ENCODE data around the gene CASQ2. TPM values are rescaled to one million over a fixed set of nuclear protein-coding genes. Genes with fewer than 3 reads are reported as not detected.

Gene CASQ2
- total and polyA plus RNA-seq, 2 of the 4 experiments (the other 2 are of a cell fraction) = not detected

GRCh38 chr1:115670476-115671175 lies 97.9 kb downstream of the CASQ2 start:
- H4K20me1 ChIP-seq (ENCODE audit: insufficient read depth, low read length) = peaks cover 6% of the 10 kb centered on the region; the same call in 1 of the 2 replicates
- peaks cover 13% of the 10 kb centered on the region; the same call in 1 of the 2 replicates for H3K9me1 ChIP-seq (ENCODE audit: insufficient read depth, low read length)
- no peaks in the 10 kb centered on the region for H3K27me3 ChIP-seq (ENCODE audit: control insufficient read depth, insufficient read depth, low read length)
- no peak overlapping the region for H3K4me3 ChIP-seq (ENCODE audit: insufficient read depth, low read depth, low read length)
- H3K9me3 ChIP-seq (ENCODE audit: control insufficient read depth, insufficient read depth, low read length) = peaks cover 5% of the 10 kb centered on the region; the same call in 1 of the 2 replicates
- no peak overlapping the region for H2BK15ac ChIP-seq (ENCODE audit: low read depth, low read length)
- H3K4ac ChIP-seq (ENCODE audit: low read depth, low read length) = peak overlapping the region; percentile 15
- no peak overlapping the region for H2BK120ac ChIP-seq (ENCODE audit: low read depth, low read length)
- H4K5ac ChIP-seq (ENCODE audit: low read depth, low read length) = no peak overlapping the region
- in situ Hi-C loops (cut with MboI; ENCODE audit: low sequenced_read_pairs) (no loop called here), dilution Hi-C loops (cut with HindIII; ENCODE audit: low sequenced_read_pairs, unreplicated experiment) (no loop called here), intact Hi-C loops (cut with micrococcal nuclease) (no loop called here)
- H2AK9ac ChIP-seq (replicated peaks; ENCODE audit: low read depth, low read length, poor library complexity) = peak overlapping the region; percentile 74
- H3K18ac ChIP-seq (ENCODE audit: low read depth, low read length) = no peak overlapping the region
- BruUV-seq (replicated peaks) = no TSS peak
- H3K23ac ChIP-seq (ENCODE audit: low read depth, low read length) = no peak overlapping the region
- no peak overlapping the region for H3K4me2 ChIP-seq (ENCODE audit: low read depth, low read length)
- peaks cover 19% of the 10 kb centered on the region for H3K4me1 ChIP-seq (ENCODE audit: control insufficient read depth, insufficient read depth, low read length)
- H3K36me3 ChIP-seq (ENCODE audit: control insufficient read depth, insufficient read depth, low read length) = peaks cover 7% of the 10 kb centered on the region; the same call in 1 of the 2 replicates
- no peak overlapping the region; the same call in 1 of the 2 replicates for H4K91ac ChIP-seq (ENCODE audit: insufficient read depth, low read depth, low read length)
- no peak overlapping the region for H3K9ac ChIP-seq (ENCODE audit: low read depth, low read length)
- H4K8ac ChIP-seq (ENCODE audit: low read depth in 2 of 2, low read length in 2 of 2) = no peak overlapping the region
- ChIA-PET CTCF (interaction anchor here (1.0 to 2.9 kb wide), 3 partner anchors 8 to 44 kb away, joined by 3 to 14 read pairs (median 3); no protein-coding TSS in a partner anchor), POLR2A (ENCODE audit: unreplicated experiment) (no interaction called here)
- peaks cover 7 to 36% of the 10 kb centered on the region in 2 experiments; a peak in 3 of 4 replicates for H3K79me1 ChIP-seq (ENCODE audit: low read depth in 1 of 2, low read length in 2 of 2)
- 76% methylated on average over 4 of the region's 14 CpGs; no CpG with 5 or more reads in 1 of the 2 experiments for WGBS, 2 experiments (ENCODE audit: extremely low coverage in 2 of 2, insufficient read length in 1 of 2)
- DNase-seq = peak; percentile 45
- no peak overlapping the region for H2BK5ac ChIP-seq (ENCODE audit: low read depth, low read length, poor library complexity, severe bottlenecking)
- peak overlapping the region; percentile 38; the same call in 1 of the 2 replicates for H2BK20ac ChIP-seq (ENCODE audit: low read depth, low read length)
- ATAC-seq (ENCODE audit: low read depth) = peak; percentile 3; the same call in 1 of the 2 replicates
- H3K14ac ChIP-seq (replicated peaks; ENCODE audit: low read depth, low read length) = no peak overlapping the region
- no peak overlapping the region for H3K56ac ChIP-seq (ENCODE audit: extremely low read depth, insufficient read depth, low read length)
- no peak overlapping the region for H3K27ac ChIP-seq (ENCODE audit: insufficient read depth, low read length)
- H2AFZ ChIP-seq (replicated peaks; ENCODE audit: low read length, poor library complexity) = peak overlapping the region; percentile 44
- H2AK5ac ChIP-seq (ENCODE audit: low read depth, low read length) = 0 out of 2 replicates have a peak overlapping the region, but pooled peaks have one; percentile 11
- TF ChIP-seq MXI1 (IDR thresholded peaks at IDR 0.05; ENCODE audit: borderline replicate concordance, low read depth, low read length) (no peak), RAD21 (IDR thresholded peaks at IDR 0.05; ENCODE audit: low read length) (no peak), FOS (IDR thresholded peaks at IDR 0.05; ENCODE audit: low read depth, low read length) (no peak), MAFK (IDR thresholded peaks at IDR 0.05; ENCODE audit: low read depth, low read length) (no peak), CEBPB (IDR thresholded peaks at IDR 0.05; ENCODE audit: low read depth, low read length) (no peak), MAZ (IDR thresholded peaks at IDR 0.05; ENCODE audit: borderline replicate concordance, low read depth, low read length) (no peak), RCOR1 (IDR thresholded peaks at IDR 0.05; ENCODE audit: insufficient replicate concordance, low read length) (no peak), SMC3 (IDR thresholded peaks at IDR 0.05; ENCODE audit: low read depth, low read length) (no peak), CHD1 (IDR thresholded peaks at IDR 0.05; ENCODE audit: low read depth, low read length) (no peak), RFX5 (IDR thresholded peaks at IDR 0.05; ENCODE audit: low read depth, low read length) (no peak), BHLHE40 (IDR thresholded peaks at IDR 0.05; ENCODE audit: low read depth, low read length) (no peak), POLR2A (IDR thresholded peaks at IDR 0.05; ENCODE audit: low read depth, low read length) (no peak)
- TF ChIP-seq, protein P1, sequence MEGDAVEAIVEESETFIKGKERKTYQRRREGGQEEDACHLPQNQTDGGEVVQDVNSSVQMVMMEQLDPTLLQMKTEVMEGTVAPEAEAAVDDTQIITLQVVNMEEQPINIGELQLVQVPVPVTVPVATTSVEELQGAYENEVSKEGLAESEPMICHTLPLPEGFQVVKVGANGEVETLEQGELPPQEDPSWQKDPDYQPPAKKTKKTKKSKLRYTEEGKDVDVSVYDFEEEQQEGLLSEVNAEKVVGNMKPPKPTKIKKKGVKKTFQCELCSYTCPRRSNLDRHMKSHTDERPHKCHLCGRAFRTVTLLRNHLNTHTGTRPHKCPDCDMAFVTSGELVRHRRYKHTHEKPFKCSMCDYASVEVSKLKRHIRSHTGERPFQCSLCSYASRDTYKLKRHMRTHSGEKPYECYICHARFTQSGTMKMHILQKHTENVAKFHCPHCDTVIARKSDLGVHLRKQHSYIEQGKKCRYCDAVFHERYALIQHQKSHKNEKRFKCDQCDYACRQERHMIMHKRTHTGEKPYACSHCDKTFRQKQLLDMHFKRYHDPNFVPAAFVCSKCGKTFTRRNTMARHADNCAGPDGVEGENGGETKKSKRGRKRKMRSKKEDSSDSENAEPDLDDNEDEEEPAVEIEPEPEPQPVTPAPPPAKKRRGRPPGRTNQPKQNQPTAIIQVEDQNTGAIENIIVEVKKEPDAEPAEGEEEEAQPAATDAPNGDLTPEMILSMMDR (conservative IDR thresholded peaks at IDR 0.05; ENCODE audit: low read depth, low read length) = no peak
- TF ChIP-seq, protein P2, sequence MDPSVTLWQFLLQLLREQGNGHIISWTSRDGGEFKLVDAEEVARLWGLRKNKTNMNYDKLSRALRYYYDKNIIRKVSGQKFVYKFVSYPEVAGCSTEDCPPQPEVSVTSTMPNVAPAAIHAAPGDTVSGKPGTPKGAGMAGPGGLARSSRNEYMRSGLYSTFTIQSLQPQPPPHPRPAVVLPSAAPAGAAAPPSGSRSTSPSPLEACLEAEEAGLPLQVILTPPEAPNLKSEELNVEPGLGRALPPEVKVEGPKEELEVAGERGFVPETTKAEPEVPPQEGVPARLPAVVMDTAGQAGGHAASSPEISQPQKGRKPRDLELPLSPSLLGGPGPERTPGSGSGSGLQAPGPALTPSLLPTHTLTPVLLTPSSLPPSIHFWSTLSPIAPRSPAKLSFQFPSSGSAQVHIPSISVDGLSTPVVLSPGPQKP (IDR thresholded peaks at IDR 0.05; ENCODE audit: borderline replicate concordance, low read depth, low read length) = no peak
- TF ChIP-seq, protein P3, sequence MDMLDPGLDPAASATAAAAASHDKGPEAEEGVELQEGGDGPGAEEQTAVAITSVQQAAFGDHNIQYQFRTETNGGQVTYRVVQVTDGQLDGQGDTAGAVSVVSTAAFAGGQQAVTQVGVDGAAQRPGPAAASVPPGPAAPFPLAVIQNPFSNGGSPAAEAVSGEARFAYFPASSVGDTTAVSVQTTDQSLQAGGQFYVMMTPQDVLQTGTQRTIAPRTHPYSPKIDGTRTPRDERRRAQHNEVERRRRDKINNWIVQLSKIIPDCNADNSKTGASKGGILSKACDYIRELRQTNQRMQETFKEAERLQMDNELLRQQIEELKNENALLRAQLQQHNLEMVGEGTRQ (IDR thresholded peaks at IDR 0.05; ENCODE audit: low read depth, low read length) = no peak

Measured in IMR-90 (cell line).